GM20431 (cell line): Measurements from ENCODE around the gene YIPF5.

Experiments used
- in situ Hi-C: fragments of 300-500 bp; cut with MseI, MboI; formaldehyde crosslinking; loops from one replicate; pipeline ENCODE4 v1.15.0; 2020; ENCODE audit warnings: low sequenced_read_pairs; ENCODE audit not compliant: unreplicated experiment

Gene YIPF5

GRCh38 chr5:144131261-144131660, 39.2 kb downstream of the YIPF5 start:
- in situ Hi-C loops, result no loop called here

- in situ Hi-C loops, result no loop called here
Observed at GRCh38 chr5:144130306-144130705, 40.2 kb downstream of the YIPF5 start.

GRCh38 chr5:144128844-144129243, 41.6 kb downstream of the YIPF5 start:
- in situ Hi-C loops, result no loop called here

- in situ Hi-C loops, result no loop called here
Observed at GRCh38 chr5:144126707-144127106, 43.8 kb downstream of the YIPF5 start.

GRCh38 chr5:144125163-144125726, 45.2 kb downstream of the YIPF5 start:
- in situ Hi-C loops, result no loop called here

GRCh38 chr5:144122641-144123040, 47.8 kb downstream of the YIPF5 start:
- in situ Hi-C loops, result no loop called here

GRCh38 chr5:144122081-144122480, 48.4 kb downstream of the YIPF5 start:
- in situ Hi-C loops, result no loop called here

GRCh38 chr5:144121577-144121976, 48.9 kb downstream of the YIPF5 start:
- in situ Hi-C loops, result no loop called here

- in situ Hi-C loops, result no loop called here
Observed at GRCh38 chr5:144120661-144121180, 49.7 kb downstream of the YIPF5 start.

GRCh38 chr5:144117412-144117811, 53.0 kb downstream of the YIPF5 start:
- in situ Hi-C loops, result no loop called here

GRCh38 chr5:144114571-144114970, 55.9 kb downstream of the YIPF5 start:
- in situ Hi-C loops, result no loop called here
